Upper lobe of left lung (tissue), 6 donors: Measurements from ENCODE around the gene GBX1. TPM values are rescaled to one million over a fixed set of nuclear protein-coding genes. Genes with fewer than 3 reads are reported as not detected.
A peak's percentile ranks its signal among the peaks of the same experiment; 100 is the strongest.

Experiments used
- ATAC-seq, 2 donors: fragments of 200-7000 bp; cut with Tn5 transposase; one replicate each; pipeline ENCODE4 v1.9.1; 2022; ENCODE audit warnings: mild to moderate bottlenecking in 2 of 2, moderate library complexity in 2 of 2; ENCODE audit not compliant: low FRiP score in 2 of 2
- DNase-seq, 2 donors: peaks; one replicate each; pipeline ENCODE4 v3.0.0-alpha.2; 2019 to 2020
- H3K27ac ChIP-seq, 4 donors: fragments of 200-600 bp; sonication (generic); one replicate each; pipeline ENCODE4 v1.5.1; 2016 to 2019
- H3K27me3 ChIP-seq, 4 donors: fragments of 200-600 bp; sonication (generic); one replicate each; pipeline ENCODE4 v1.5.1; 2017 to 2019
- H3K36me3 ChIP-seq, 4 donors: fragments of 200-600 bp; sonication (generic); one replicate each; pipeline ENCODE4 v1.5.1; 2016 to 2019
- H3K4me1 ChIP-seq, 4 donors: fragments of 200-600 bp; sonication (generic); one replicate each; pipeline ENCODE4 v1.5.1; 2018 to 2019
- H3K4me3 ChIP-seq, 4 donors: fragments of 200-600 bp; sonication (generic); one replicate each; pipeline ENCODE4 v1.5.1; 2017 to 2019; ENCODE audit warnings: mild to moderate bottlenecking in 2 of 4, moderate library complexity in 1 of 4
- H3K9me3 ChIP-seq, 4 donors: fragments of 200-600 bp; sonication (generic); one replicate each; pipeline ENCODE4 v1.5.1; 2018 to 2019
- EP300 ChIP-seq, 4 donors: sonication (generic); formaldehyde crosslinking; IDR thresholded peaks; one replicate each; pipeline ENCODE4 v1.5.1; 2017; ENCODE audit warnings: antibody characterized with exemption in 4 of 4, control low read depth in 2 of 4
- POLR2A ChIP-seq, 4 donors: fragments of 450-650 bp; IDR thresholded peaks; one replicate each; pipeline ENCODE4 v1.5.1; 2016 to 2017; ENCODE audit warnings: antibody characterized with exemption in 4 of 4, mild to moderate bottlenecking in 2 of 4
- POLR2AphosphoS5 ChIP-seq, 2 donors: sonication (generic); formaldehyde crosslinking; IDR thresholded peaks; one replicate each; pipeline ENCODE4 v1.5.1; 2017; ENCODE audit warnings: antibody characterized with exemption in 2 of 2
- WGBS, 2 donors: methylation state at CpG; one replicate each; pipeline ENCODE4 v1.1.5; 2017 to 2018; 5-methylcytosine and 5-hydroxymethylcytosine counted together
- total RNA-seq, 6 donors: library from RNA; depleted of rRNA in 4 of 6; stranded (reverse); fragments of >200 nt in 4 of 6; gene quantifications; one replicate each; pipeline versions ENCODE4 v1.1.0 to v1.2.1, GENCODE V29; 2016 to 2021
- TF ChIP-seq, protein P1 (sequence below), 6 experiments: fragments of 450-650 bp in 4 of 6; fragments of 200-600 bp in 2 of 6; sonication (generic) in 2 of 6; IDR thresholded peaks; one replicate each; pipeline ENCODE4 v1.5.1; 2016 to 2019; ENCODE audit warnings: antibody characterized with exemption in 6 of 6
- donor health status: DM: no; HTN: no; CAD: no; lungs with moderate emphysema.
- donor health status: DM: no; HTN: yes; CAD: no; lungs with severe emphysema.

GBX1 gene
- total RNA-seq, 6 donors from 2014 or later = not detected

DNA sequence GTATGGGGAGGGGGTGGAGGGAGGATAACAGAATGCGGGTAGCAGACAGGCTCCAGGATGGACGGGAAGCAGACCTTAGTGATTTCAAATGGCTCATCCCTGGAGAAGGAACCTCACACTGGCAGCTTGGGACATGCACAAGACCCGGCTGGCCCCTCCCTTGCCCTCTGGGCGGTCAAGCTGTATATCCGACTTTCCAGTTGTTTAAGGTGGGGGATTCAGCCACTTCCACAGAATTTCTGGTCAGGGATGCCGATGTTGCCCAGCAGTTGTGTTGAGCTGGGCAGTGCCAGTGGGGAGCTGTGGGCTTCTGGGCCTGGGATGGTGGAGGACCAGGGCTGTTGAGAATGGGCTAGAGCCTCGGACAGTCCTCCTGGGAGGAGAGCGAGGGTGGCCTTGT is 38.8 kb downstream of the GBX1 start:
- DNase-seq = no peak
- peaks cover 31 to 91% (median 69%) of the 10 kb centered on the region in 4 donors for H3K36me3 ChIP-seq
- no peaks in the 10 kb centered on the region for H3K9me3 ChIP-seq

DNA sequence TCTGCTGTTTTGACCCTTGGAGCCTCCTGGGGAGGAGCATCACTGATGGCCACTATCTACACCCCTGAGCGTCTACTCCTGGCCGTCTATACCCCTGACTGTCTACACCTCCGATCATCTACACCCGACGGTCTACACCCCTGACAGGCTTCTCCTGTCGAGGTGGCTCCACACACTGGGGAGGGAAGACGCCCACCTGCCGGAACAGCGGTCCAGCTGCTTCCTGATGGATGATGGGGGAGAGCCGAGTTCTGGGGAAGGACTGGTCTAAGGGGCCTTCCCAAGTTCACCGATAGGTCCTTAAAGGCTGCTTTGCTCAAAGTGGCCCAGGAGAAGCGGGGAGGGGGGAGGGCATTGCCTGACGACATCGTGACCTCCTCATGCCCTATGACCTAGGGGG is 39.4 kb downstream of the GBX1 start:
- Histone ChIP-seq H3K36me3 (peaks cover 30 to 91% (median 70%) of the 10 kb centered on the region in 4 donors), H3K27me3 (no peaks in the 10 kb centered on the region), H3K9me3 (no peaks in the 10 kb centered on the region), H3K4me3 (no peak overlapping the region), H3K4me1 (peaks cover 10 to 27% (median 14%) of the 10 kb centered on the region in 4 donors), H3K27ac (no peak overlapping the region)
- 82 to 83% methylated on average over 13 to 14 of the region's 14 CpGs for WGBS, 2 donors
- DNase-seq (no peak), ATAC-seq (no peak)
- TF ChIP-seq POLR2A (IDR thresholded peaks at IDR 0.05) = no peak
- TF ChIP-seq EP300 (IDR thresholded peaks at IDR 0.05) = no peak
- TF ChIP-seq, protein P1, sequence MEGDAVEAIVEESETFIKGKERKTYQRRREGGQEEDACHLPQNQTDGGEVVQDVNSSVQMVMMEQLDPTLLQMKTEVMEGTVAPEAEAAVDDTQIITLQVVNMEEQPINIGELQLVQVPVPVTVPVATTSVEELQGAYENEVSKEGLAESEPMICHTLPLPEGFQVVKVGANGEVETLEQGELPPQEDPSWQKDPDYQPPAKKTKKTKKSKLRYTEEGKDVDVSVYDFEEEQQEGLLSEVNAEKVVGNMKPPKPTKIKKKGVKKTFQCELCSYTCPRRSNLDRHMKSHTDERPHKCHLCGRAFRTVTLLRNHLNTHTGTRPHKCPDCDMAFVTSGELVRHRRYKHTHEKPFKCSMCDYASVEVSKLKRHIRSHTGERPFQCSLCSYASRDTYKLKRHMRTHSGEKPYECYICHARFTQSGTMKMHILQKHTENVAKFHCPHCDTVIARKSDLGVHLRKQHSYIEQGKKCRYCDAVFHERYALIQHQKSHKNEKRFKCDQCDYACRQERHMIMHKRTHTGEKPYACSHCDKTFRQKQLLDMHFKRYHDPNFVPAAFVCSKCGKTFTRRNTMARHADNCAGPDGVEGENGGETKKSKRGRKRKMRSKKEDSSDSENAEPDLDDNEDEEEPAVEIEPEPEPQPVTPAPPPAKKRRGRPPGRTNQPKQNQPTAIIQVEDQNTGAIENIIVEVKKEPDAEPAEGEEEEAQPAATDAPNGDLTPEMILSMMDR (IDR thresholded peaks at IDR 0.05) = no peak
- TF ChIP-seq POLR2AphosphoS5 (IDR thresholded peaks at IDR 0.05) = no peak

More for the DNA sequence above, 38.8 kb downstream of the GBX1 start:
- Histone ChIP-seq H3K4me3 (no peak overlapping the region), H3K27me3 (no peaks in the 10 kb centered on the region), H3K27ac (no peak overlapping the region), H3K4me1 (peaks cover 10 to 23% (median 14%) of the 10 kb centered on the region in 4 donors)
- no peak for TF ChIP-seq EP300 (IDR thresholded peaks at IDR 0.05)
- TF ChIP-seq POLR2AphosphoS5 (IDR thresholded peaks at IDR 0.05) = no peak
- WGBS, 2 donors = 83 to 93% methylated on average over 6 to 8 of the region's 8 CpGs
- no peak for ATAC-seq

DNA sequence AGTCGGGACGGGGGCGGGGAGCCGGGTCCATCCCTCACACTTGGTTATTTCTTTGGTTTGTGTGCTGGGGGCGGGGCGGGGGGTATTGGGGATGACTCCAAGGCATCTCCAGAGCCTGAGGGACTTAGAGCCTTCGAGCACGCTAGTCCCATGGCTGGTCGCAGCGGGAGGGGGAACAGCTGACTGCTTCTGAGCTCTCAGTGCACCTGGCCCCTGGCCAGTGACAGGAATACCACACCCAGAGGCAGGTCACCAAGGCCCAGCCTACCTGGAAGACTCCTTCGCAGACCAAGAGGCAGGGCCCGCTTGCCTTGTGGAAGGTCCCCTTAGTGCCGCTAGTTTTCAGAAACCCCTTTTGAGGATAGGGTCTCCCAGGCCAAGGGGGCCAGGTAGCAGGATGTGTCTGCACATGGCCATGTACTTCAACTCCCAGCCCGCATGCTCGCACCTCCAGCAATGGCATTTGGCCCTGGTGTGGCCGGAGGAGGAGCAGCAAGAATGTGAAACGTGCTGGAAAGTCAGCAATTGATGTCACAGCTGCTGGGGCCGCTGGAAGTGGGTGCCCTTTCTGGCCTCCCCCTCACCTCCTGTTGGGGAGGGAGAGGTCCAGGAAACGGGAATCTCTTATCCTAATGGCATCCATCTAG is 40.9 kb downstream of the GBX1 start:
- Histone ChIP-seq H3K4me3 (no peak overlapping the region), H3K27me3 (no peaks in the 10 kb centered on the region), H3K4me1 (peaks cover 10 to 27% (median 14%) of the 10 kb centered on the region in 4 donors), H3K27ac (no peak overlapping the region), H3K36me3 (peaks cover 30 to 91% (median 71%) of the 10 kb centered on the region in 4 donors), H3K9me3 (no peaks in the 10 kb centered on the region)
- no peak for ATAC-seq
- TF ChIP-seq POLR2AphosphoS5 (IDR thresholded peaks at IDR 0.05) (no peak), POLR2A (IDR thresholded peaks at IDR 0.05) (no peak), EP300 (IDR thresholded peaks at IDR 0.05) (no peak)
- TF ChIP-seq, protein P1 (IDR thresholded peaks at IDR 0.05) = no peak
- 68 to 85% methylated on average over 14 to 18 of the region's 19 CpGs for WGBS, 2 donors
- no peak for DNase-seq

DNA sequence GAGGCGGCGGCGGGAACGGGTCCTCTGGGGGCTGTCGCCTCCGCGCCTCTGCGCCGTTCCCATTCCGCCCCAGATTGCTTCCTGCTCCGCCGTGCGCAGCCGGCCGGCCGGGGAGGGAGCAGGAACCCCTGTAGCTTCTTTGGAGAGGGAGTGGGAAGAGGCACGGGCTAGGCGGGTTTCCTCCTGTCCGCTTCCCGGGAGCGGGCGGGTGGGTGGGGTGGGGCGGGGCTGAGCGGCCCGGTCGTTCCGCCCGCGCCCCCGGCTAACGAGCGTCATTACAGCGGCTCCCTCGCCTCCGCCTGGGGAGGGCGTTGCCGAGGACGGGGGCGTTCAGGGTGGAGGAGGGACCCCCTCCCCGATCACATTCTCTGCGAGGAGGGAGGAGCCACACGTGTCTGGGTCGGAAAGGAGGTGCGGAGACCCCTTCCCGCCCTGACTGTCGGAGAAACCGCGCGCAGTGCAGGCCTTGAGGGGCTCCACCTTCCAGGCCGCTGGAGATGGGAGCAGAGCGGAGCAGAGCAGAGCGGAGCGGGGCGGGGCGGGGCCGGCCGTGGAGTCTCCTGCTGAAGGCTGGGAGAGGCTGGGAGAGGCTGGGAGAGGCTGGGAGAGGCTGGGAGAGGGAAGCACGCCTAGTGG is 41.5 kb downstream of the GBX1 start:
- TF ChIP-seq POLR2A (IDR thresholded peaks at IDR 0.05) = no peak
- no peak for TF ChIP-seq POLR2AphosphoS5 (IDR thresholded peaks at IDR 0.05)
- no peak for TF ChIP-seq EP300 (IDR thresholded peaks at IDR 0.05)
- TF ChIP-seq, protein P1 (IDR thresholded peaks at IDR 0.05) = no peak
- peak overlapping the region in 3 of 4 donors; percentile 25 to 40 (median 34) for H3K4me3 ChIP-seq
- H3K27me3 ChIP-seq = no peaks in the 10 kb centered on the region
- H3K4me1 ChIP-seq = peaks cover 10 to 27% (median 14%) of the 10 kb centered on the region in 4 donors
- H3K9me3 ChIP-seq = no peaks in the 10 kb centered on the region
- H3K36me3 ChIP-seq = peaks cover 30 to 91% (median 73%) of the 10 kb centered on the region in 4 donors
- DNase-seq = peak in 1 of 2 donors; percentile 87
- H3K27ac ChIP-seq = peak overlapping the region in 1 of 4 donors; percentile 11
- 71 to 77% methylated on average over 15 to 58 of the region's 58 CpGs for WGBS, 2 donors
- peak in 1 of 2 donors; percentile 26 for ATAC-seq

DNA sequence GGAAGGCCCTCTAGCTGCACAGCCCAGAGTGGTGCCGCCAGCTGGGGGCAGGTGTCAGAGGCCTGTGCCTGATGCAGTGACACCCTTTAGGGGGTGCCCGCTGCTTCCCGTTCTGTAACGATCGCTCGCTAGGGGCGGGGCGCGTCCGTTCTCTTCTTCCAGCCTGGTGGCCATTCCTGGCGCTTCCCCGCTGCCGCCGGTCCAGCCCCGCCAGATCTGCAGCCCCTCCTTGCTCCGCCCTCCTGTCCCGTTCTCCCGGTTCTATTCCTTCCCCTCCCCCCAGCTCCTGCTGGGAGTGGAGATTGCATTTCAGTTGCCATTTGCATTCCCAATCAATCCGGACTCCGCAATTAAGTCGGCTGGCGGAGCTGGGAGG is 42.0 kb downstream of the GBX1 start:
- Histone ChIP-seq H3K27me3 (no peaks in the 10 kb centered on the region), H3K36me3 (peaks cover 34 to 91% (median 74%) of the 10 kb centered on the region in 4 donors), H3K27ac (peak overlapping the region in 1 of 4 donors; percentile 11), H3K4me3 (peak overlapping the region in 3 of 4 donors; percentile 25 to 40 (median 34)), H3K9me3 (no peaks in the 10 kb centered on the region), H3K4me1 (peaks cover 10 to 27% (median 14%) of the 10 kb centered on the region in 4 donors)
- TF ChIP-seq POLR2AphosphoS5 (IDR thresholded peaks at IDR 0.05) = no peak
- TF ChIP-seq, protein P1 (IDR thresholded peaks at IDR 0.05) = no peak
- TF ChIP-seq POLR2A (IDR thresholded peaks at IDR 0.05) = no peak
- no peak for TF ChIP-seq EP300 (IDR thresholded peaks at IDR 0.05)
- 55 to 69% methylated on average over 22 of the region's 22 CpGs for WGBS, 2 donors
- ATAC-seq (peak in 1 of 2 donors; percentile 14), DNase-seq (peak in 1 of 2 donors; percentile 83)
